ENCODE results near the gene GPRIN2. TPM values are rescaled to one million over a fixed set of nuclear protein-coding genes. Genes with fewer than 3 reads are reported as not detected.

The GPRIN2 gene
- total RNA-seq, 1 experiment from 2014 or later, result 3.7 TPM

DNA sequence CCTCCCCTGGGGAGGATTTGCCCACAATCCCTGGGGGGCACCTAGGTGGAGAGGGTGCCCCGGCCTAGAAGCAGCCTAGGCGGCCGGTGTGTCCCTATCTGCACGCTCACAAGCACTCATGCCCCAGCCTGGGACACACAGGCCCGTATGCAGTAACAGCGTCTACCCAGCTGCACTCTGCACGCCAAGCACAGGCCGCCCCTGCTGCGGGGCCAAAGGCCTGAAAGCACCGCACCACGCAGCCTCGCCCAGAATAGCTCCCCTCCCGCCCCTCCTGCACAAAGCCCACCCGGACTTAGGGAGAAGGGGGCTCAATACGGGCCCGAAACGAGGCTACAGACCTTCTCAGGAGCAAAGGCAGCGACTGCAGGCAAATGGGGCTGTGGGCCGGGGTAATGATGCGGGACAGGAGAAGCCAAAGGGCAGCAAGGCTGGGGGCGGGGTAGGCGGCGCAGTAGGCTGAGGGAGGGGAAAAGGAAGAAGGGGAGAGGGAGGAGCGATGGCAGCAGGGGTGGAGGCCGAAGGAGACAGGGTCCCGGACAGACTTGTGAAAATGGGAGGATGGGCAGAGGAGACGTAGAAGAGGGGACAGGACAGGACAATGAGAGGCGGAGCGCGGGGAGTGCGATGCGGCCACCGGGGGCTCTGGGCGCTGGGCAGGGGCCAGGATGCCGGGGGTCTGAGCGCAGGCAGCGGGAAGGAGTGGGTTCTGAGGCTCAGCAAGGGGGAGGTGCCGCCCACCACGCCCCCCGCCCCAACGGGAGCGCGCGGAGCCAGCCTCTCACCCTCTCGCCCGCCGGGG, 544 bp downstream of the GPRIN2 start:
- peak; percentile 37 to 62 for DNase-seq
- intact Hi-C loops (cut with micrococcal nuclease; ENCODE audit: unreplicated experiment), result no loop called here
- Histone ChIP-seq H3K4me3 (ENCODE audit: low read depth, low read length) (peak overlapping the region; percentile 28), H3K36me3 (ENCODE audit: control insufficient read depth, insufficient read depth, low read length) (no peaks in the 10 kb centered on the region), H3K9me3 (no peaks in the 10 kb centered on the region), H3K27me3 (replicated peaks; ENCODE audit: control insufficient read depth, insufficient read depth, low read length) (no peaks in the 10 kb centered on the region), H3K4me1 (peaks cover 51% of the 10 kb centered on the region)
- Mint-ChIP-seq H3K4me1 (ENCODE audit: low read depth, unreplicated experiment) (no peaks in the 10 kb centered on the region), H3K36me3 (ENCODE audit: insufficient read depth, unreplicated experiment) (no peaks in the 10 kb centered on the region), H3K9me3 (ENCODE audit: unreplicated experiment) (no peaks in the 10 kb centered on the region), H3K27me3 (ENCODE audit: insufficient read depth, unreplicated experiment) (no peaks in the 10 kb centered on the region), H3K27ac (ENCODE audit: unreplicated experiment) (peak overlapping the region; percentile 40), H3K4me3 (ENCODE audit: unreplicated experiment) (peak overlapping the region; percentile 66)
- TF ChIP-seq, protein P1, sequence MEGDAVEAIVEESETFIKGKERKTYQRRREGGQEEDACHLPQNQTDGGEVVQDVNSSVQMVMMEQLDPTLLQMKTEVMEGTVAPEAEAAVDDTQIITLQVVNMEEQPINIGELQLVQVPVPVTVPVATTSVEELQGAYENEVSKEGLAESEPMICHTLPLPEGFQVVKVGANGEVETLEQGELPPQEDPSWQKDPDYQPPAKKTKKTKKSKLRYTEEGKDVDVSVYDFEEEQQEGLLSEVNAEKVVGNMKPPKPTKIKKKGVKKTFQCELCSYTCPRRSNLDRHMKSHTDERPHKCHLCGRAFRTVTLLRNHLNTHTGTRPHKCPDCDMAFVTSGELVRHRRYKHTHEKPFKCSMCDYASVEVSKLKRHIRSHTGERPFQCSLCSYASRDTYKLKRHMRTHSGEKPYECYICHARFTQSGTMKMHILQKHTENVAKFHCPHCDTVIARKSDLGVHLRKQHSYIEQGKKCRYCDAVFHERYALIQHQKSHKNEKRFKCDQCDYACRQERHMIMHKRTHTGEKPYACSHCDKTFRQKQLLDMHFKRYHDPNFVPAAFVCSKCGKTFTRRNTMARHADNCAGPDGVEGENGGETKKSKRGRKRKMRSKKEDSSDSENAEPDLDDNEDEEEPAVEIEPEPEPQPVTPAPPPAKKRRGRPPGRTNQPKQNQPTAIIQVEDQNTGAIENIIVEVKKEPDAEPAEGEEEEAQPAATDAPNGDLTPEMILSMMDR (IDR thresholded peaks at IDR 0.05; ENCODE audit: insufficient read depth in 1 of 2, low read depth in 1 of 2, low read length in 1 of 2, severe bottlenecking in 1 of 2, unreplicated experiment in 1 of 2), result no peak
- ChIA-PET POLR2A (no interaction called here), CTCF (no interaction called here)
- BruUV-seq (replicated peaks), result no TSS peak

GRCh38 chr10:46555366-46555712, 1.1 kb downstream of the GPRIN2 start:
- no peak overlapping the region for H3K4me3 Mint-ChIP-seq (ENCODE audit: unreplicated experiment)
- no peak overlapping the region for H3K4me3 ChIP-seq (ENCODE audit: low read depth, low read length)
- POLR2A ChIA-PET, result no interaction called here
- H3K27me3 Mint-ChIP-seq (ENCODE audit: insufficient read depth, unreplicated experiment), result no peaks in the 10 kb centered on the region
- no peaks in the 10 kb centered on the region for H3K27me3 ChIP-seq (replicated peaks; ENCODE audit: control insufficient read depth, insufficient read depth, low read length)
- no peak overlapping the region for H3K27ac Mint-ChIP-seq (ENCODE audit: unreplicated experiment)
- TF ChIP-seq, protein P1 (IDR thresholded peaks at IDR 0.05; ENCODE audit: insufficient read depth in 1 of 2, low read depth in 1 of 2, low read length in 1 of 2, severe bottlenecking in 1 of 2, unreplicated experiment in 1 of 2), result no peak
- peak; percentile 21 to 43 for DNase-seq
- no peaks in the 10 kb centered on the region for H3K9me3 Mint-ChIP-seq (ENCODE audit: unreplicated experiment)
- no TSS peak for BruUV-seq (replicated peaks)
- H3K4me1 Mint-ChIP-seq (ENCODE audit: low read depth, unreplicated experiment), result no peaks in the 10 kb centered on the region
- H3K36me3 ChIP-seq (ENCODE audit: control insufficient read depth, insufficient read depth, low read length), result no peaks in the 10 kb centered on the region
- intact Hi-C loops (cut with micrococcal nuclease; ENCODE audit: unreplicated experiment), result no loop called here
- H3K4me1 ChIP-seq, result peaks cover 51% of the 10 kb centered on the region
- CTCF ChIA-PET, result no interaction called here
- H3K9me3 ChIP-seq, result no peaks in the 10 kb centered on the region
- H3K36me3 Mint-ChIP-seq (ENCODE audit: insufficient read depth, unreplicated experiment), result no peaks in the 10 kb centered on the region

DNA sequence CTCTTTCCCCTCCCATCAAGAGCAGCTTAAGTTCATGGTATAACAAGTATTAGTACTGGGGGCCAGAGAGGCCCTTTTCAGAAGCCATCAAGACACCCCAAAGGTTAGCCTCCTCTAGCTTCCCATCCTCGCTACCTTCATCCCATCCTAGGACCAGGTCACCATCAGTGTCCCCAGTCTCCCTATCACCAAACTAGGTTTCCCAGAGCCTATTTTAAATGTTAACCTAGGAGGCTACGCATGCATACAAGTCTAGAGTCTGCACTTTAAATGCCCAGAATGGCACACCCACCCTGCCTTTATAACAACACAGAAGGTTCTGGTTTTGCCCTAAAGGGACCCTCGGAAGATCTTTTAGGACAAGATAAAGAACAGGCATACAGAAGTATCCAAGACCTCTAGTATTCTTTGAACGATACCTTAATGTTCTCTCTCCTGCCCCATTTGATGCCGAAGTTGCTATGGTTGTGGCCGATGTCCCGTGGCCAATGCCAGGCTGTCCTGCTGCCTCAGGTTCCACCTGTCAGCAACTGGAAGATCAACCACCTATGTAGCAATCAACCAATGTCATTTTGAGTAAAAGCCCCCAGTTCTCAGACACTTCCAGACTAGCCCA, 2.2 kb downstream of the GPRIN2 start:
- H3K27me3 ChIP-seq (replicated peaks; ENCODE audit: control insufficient read depth, insufficient read depth, low read length), result no peaks in the 10 kb centered on the region
- Mint-ChIP-seq H3K9me3 (ENCODE audit: unreplicated experiment) (no peaks in the 10 kb centered on the region), H3K27ac (ENCODE audit: unreplicated experiment) (no peak overlapping the region), H3K4me1 (ENCODE audit: low read depth, unreplicated experiment) (no peaks in the 10 kb centered on the region), H3K36me3 (ENCODE audit: insufficient read depth, unreplicated experiment) (no peaks in the 10 kb centered on the region), H3K27me3 (ENCODE audit: insufficient read depth, unreplicated experiment) (no peaks in the 10 kb centered on the region), H3K4me3 (ENCODE audit: unreplicated experiment) (no peak overlapping the region)
- H3K4me1 ChIP-seq, result peaks cover 45% of the 10 kb centered on the region
- POLR2A ChIA-PET, result no interaction called here
- TF ChIP-seq, protein P1 (IDR thresholded peaks at IDR 0.05; ENCODE audit: insufficient read depth in 1 of 2, low read depth in 1 of 2, low read length in 1 of 2, severe bottlenecking in 1 of 2, unreplicated experiment in 1 of 2), result no peak
- peak in 1 of 2 experiments; percentile 19 for DNase-seq
- CTCF ChIA-PET, result interaction anchor here (1.5 to 2.4 kb wide), 2 partner anchors 10 to 11 kb away, joined by 5 to 7 read pairs; no protein-coding TSS in a partner anchor
- intact Hi-C loops (cut with micrococcal nuclease; ENCODE audit: unreplicated experiment), result no loop called here
- no peaks in the 10 kb centered on the region for H3K9me3 ChIP-seq
- no peaks in the 10 kb centered on the region for H3K36me3 ChIP-seq (ENCODE audit: control insufficient read depth, insufficient read depth, low read length)
- no TSS peak for BruUV-seq (replicated peaks)
- no peak overlapping the region for H3K4me3 ChIP-seq (ENCODE audit: low read depth, low read length)
